MM.1S (cell line): ENCODE data around the gene KPNA4.

ENCODE experiments used
- DNase-seq: peaks from one replicate; pipeline ENCODE4 v3.0.0-alpha.2; 2015
- H2AFZ ChIP-seq: fragments of 300-600 bp; sonication (generic); 2 replicates; pipeline ENCODE4 v1.6.0; 2016; ENCODE audit warnings: antibody characterized with exemption, low read length
- H3F3A ChIP-seq: fragments of 300-600 bp; sonication (generic); 2 replicates; pipeline ENCODE4 v1.6.1; 2016; ENCODE audit warnings: mild to moderate bottlenecking, antibody characterized with exemption, low read length, moderate library complexity, mixed read lengths; ENCODE audit not compliant: insufficient read depth
- H3K27ac ChIP-seq: fragments of 300-600 bp; sonication (generic); 2 replicates; pipeline ENCODE4 v1.5.1; 2016; ENCODE audit warnings: mild to moderate bottlenecking, low read length
- H3K27me3 ChIP-seq: fragments of 300-600 bp; sonication (generic); replicated peaks from 2 replicates; pipeline ENCODE4 v1.6.0; 2016; ENCODE audit warnings: low read length; ENCODE audit not compliant: insufficient read depth
- H3K36me3 ChIP-seq: fragments of 300-600 bp; sonication (generic); replicated peaks from 2 replicates; pipeline ENCODE4 v1.6.1; 2016; ENCODE audit warnings: mild to moderate bottlenecking, low read length, mixed read lengths; ENCODE audit not compliant: insufficient read depth
- H3K4me1 ChIP-seq: fragments of 300-600 bp; sonication (generic); 2 replicates; pipeline ENCODE4 v1.6.1; 2016; ENCODE audit warnings: low read length, mixed read lengths
- H3K4me2 ChIP-seq: fragments of 300-600 bp; sonication (generic); 2 replicates; pipeline ENCODE4 v1.6.0; 2016; ENCODE audit warnings: low read depth, low read length
- H3K4me3 ChIP-seq: fragments of 300-600 bp; sonication (generic); 2 replicates; pipeline ENCODE4 v1.5.1; 2016; ENCODE audit warnings: low read length, mixed read lengths
- H3K79me2 ChIP-seq: fragments of 300-600 bp; sonication (generic); 2 replicates; pipeline ENCODE4 v1.6.1; 2016; ENCODE audit warnings: mixed run types, low read length, mixed read lengths
- H3K9ac ChIP-seq: fragments of 300-600 bp; sonication (generic); 2 replicates; pipeline ENCODE4 v1.6.1; 2016; ENCODE audit warnings: low read length, mixed read lengths
- H3K9me2 ChIP-seq: fragments of 300-600 bp; sonication (generic); replicated peaks from 2 replicates; pipeline ENCODE4 v1.6.1; 2016; ENCODE audit warnings: mild to moderate bottlenecking, low read length, mixed read lengths; ENCODE audit not compliant: insufficient read depth
- H3K9me3 ChIP-seq: fragments of 300-600 bp; sonication (generic); replicated peaks from 2 replicates; pipeline ENCODE4 v1.6.1; 2016; ENCODE audit warnings: mild to moderate bottlenecking, low read length, mixed read lengths; ENCODE audit not compliant: insufficient read depth
- H4K20me1 ChIP-seq: fragments of 300-600 bp; sonication (generic); 2 replicates; pipeline ENCODE4 v1.6.1; 2016; ENCODE audit warnings: mild to moderate bottlenecking, low read length, moderate library complexity, mixed read lengths; ENCODE audit not compliant: insufficient read depth
- EZH2 ChIP-seq: fragments of 300-600 bp; sonication (generic); optimal IDR thresholded peaks from 2 replicates; pipeline ENCODE3; 2017; ENCODE audit warnings: low read depth, mild to moderate bottlenecking, antibody characterized with exemption, low read length, mixed read lengths
- EZH2phosphoT487 ChIP-seq: fragments of 300-600 bp; sonication (generic); IDR thresholded peaks from 2 replicates; pipeline ENCODE4 v1.6.1; 2018; ENCODE audit warnings: antibody characterized with exemption, low read length
- TF ChIP-seq, protein P1 (sequence below): fragments of 300-600 bp; sonication (generic); IDR thresholded peaks from 2 replicates; pipeline ENCODE4 v1.5.1; 2016; ENCODE audit warnings: antibody characterized with exemption, low read length, mixed read lengths

The KPNA4 gene

DNA sequence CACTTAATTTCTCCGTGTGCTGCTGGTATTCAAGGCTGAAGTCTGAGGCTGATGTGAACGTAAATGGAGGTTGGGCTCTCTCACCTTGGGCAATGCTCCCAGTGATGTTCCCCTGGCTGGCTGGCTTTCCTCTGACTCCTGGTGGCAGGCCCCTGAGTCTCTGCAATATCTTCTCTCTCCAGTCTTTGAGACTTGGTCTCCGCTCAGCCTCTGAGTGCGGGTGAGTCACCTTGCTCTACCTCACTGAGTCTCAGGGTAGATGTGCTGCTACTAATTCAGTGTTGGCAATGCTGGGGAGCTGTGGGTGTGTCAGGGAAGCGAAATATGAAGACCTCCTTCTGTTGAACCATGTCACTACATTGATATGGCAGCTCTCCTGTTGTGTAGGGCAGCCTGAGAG lies 84.4 kb downstream of the KPNA4 start:
- H3K9me3 ChIP-seq = no peaks in the 10 kb centered on the region
- TF ChIP-seq, protein P1, sequence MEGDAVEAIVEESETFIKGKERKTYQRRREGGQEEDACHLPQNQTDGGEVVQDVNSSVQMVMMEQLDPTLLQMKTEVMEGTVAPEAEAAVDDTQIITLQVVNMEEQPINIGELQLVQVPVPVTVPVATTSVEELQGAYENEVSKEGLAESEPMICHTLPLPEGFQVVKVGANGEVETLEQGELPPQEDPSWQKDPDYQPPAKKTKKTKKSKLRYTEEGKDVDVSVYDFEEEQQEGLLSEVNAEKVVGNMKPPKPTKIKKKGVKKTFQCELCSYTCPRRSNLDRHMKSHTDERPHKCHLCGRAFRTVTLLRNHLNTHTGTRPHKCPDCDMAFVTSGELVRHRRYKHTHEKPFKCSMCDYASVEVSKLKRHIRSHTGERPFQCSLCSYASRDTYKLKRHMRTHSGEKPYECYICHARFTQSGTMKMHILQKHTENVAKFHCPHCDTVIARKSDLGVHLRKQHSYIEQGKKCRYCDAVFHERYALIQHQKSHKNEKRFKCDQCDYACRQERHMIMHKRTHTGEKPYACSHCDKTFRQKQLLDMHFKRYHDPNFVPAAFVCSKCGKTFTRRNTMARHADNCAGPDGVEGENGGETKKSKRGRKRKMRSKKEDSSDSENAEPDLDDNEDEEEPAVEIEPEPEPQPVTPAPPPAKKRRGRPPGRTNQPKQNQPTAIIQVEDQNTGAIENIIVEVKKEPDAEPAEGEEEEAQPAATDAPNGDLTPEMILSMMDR = no peak
- TF ChIP-seq EZH2 (no peak), EZH2phosphoT487 (no peak)
- no peaks in the 10 kb centered on the region for H3K27me3 ChIP-seq
- H4K20me1 ChIP-seq = no peaks in the 10 kb centered on the region
- H3K4me1 ChIP-seq = no peaks in the 10 kb centered on the region
- H3K9ac ChIP-seq = no peak overlapping the region
- no peaks in the 10 kb centered on the region for H3K79me2 ChIP-seq
- no peak overlapping the region for H2AFZ ChIP-seq
- H3K27ac ChIP-seq = no peak overlapping the region
- DNase-seq = no peak
- H3K36me3 ChIP-seq = no peaks in the 10 kb centered on the region
- H3K4me3 ChIP-seq = no peak overlapping the region
- H3K9me2 ChIP-seq = no peaks in the 10 kb centered on the region
- no peak overlapping the region for H3K4me2 ChIP-seq
- H3F3A ChIP-seq = no peaks in the 10 kb centered on the region

DNA sequence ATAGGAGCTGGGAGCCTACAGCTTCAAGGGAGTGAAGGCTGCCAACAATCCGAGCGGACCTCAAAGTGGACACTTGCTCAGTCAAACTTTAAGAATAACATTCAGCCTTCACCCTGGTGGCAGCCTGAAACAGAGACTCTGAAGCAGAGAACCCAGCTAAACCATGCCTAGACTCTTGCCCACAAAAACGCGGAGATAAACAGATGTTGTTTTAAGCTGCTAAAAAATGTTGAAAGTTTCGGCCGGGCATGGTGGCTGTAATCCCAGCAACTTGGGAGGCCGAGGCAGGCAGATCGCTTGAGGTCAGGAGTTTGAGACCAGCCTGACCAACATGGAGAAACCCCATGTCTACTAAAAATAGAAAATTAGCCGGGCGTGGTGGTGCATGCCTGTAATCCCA lies 86.0 kb downstream of the KPNA4 start:
- Histone ChIP-seq H3K4me1 (no peaks in the 10 kb centered on the region), H3K36me3 (no peaks in the 10 kb centered on the region), H3K9me3 (no peaks in the 10 kb centered on the region), H2AFZ (no peak overlapping the region), H3K27ac (no peak overlapping the region), H3K9me2 (no peaks in the 10 kb centered on the region), H3K9ac (no peak overlapping the region), H3K4me2 (no peak overlapping the region), H3K27me3 (no peaks in the 10 kb centered on the region), H3K4me3 (no peak overlapping the region), H4K20me1 (no peaks in the 10 kb centered on the region), H3K79me2 (no peaks in the 10 kb centered on the region), H3F3A (no peaks in the 10 kb centered on the region)
- DNase-seq = no peak
- TF ChIP-seq EZH2 (no peak), EZH2phosphoT487 (no peak)
- TF ChIP-seq, protein P1 = no peak

DNA sequence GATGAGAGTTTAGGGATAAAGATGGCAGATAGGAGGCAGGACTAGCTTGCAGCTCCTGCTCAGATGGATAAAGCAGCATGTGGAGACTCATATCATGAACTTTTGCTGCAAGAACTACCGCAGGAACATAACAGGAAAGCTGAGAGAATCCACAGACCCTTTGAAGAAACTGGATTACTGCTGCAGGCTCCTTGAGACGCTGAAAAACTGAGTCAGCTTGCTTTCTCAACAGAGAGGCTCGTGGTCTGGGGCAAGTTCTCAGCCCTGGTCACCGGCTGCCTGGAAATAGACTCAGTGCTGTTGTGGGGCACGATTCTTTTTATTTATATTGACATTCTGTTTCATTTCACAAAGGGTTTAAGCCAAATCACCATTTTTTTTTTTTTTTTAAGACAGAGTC lies 87.0 kb downstream of the KPNA4 start:
- no peak overlapping the region for H3K9ac ChIP-seq
- H4K20me1 ChIP-seq = no peaks in the 10 kb centered on the region
- H3K4me1 ChIP-seq = no peaks in the 10 kb centered on the region
- TF ChIP-seq EZH2 (no peak), EZH2phosphoT487 (no peak)
- TF ChIP-seq, protein P1 = no peak
- no peaks in the 10 kb centered on the region for H3K9me3 ChIP-seq
- no peak overlapping the region for H3K4me2 ChIP-seq
- no peaks in the 10 kb centered on the region for H3F3A ChIP-seq
- H2AFZ ChIP-seq = no peak overlapping the region
- H3K27me3 ChIP-seq = no peaks in the 10 kb centered on the region
- no peaks in the 10 kb centered on the region for H3K9me2 ChIP-seq
- H3K27ac ChIP-seq = no peak overlapping the region
- no peak overlapping the region for H3K4me3 ChIP-seq
- DNase-seq = no peak
- no peaks in the 10 kb centered on the region for H3K36me3 ChIP-seq
- H3K79me2 ChIP-seq = no peaks in the 10 kb centered on the region
